HepG2 (cell line): ENCODE results near the gene EIF3L. TPM values are rescaled to one million over a fixed set of nuclear protein-coding genes. Genes with fewer than 3 reads are reported as not detected.

ENCODE experiments used
- AHDC1 ChIP-seq: sonication (generic); formaldehyde crosslinking; IDR thresholded peaks from 2 replicates; pipeline ENCODE4 v1.5.1; 2020; ENCODE audit warnings: mild to moderate bottlenecking, missing genetic modification reagents, borderline replicate concordance
- CHD4 ChIP-seq: fragments of 200-600 bp; sonication (generic); IDR thresholded peaks from 2 replicates; pipeline ENCODE4 v1.7.0; 2017; ENCODE audit warnings: mild to moderate bottlenecking, low read length, borderline replicate concordance
- FOXK1 ChIP-seq: sonication (generic); formaldehyde crosslinking; IDR thresholded peaks from 2 replicates; pipeline ENCODE4 v1.4.0; 2020; ENCODE audit warnings: low read depth, missing genetic modification reagents, borderline replicate concordance
- GPN1 ChIP-seq: sonication (generic); formaldehyde crosslinking; IDR thresholded peaks from 2 replicates; pipeline ENCODE4 v1.5.1; 2020; ENCODE audit warnings: missing genetic modification reagents, borderline replicate concordance
- HHEX ChIP-seq: IDR thresholded peaks from 2 replicates; pipeline ENCODE4 v1.6.1; 2016; ENCODE audit warnings: control low read depth
- HMG20A ChIP-seq: IDR thresholded peaks from 2 replicates; pipeline ENCODE4 v1.6.1; 2016; ENCODE audit warnings: borderline replicate concordance
- IKZF1 ChIP-seq: fragments of 450-650 bp; IDR thresholded peaks from 2 replicates; pipeline ENCODE4 v1.7.1; 2016
- IRF2 ChIP-seq: IDR thresholded peaks from 2 replicates; pipeline ENCODE4 v1.6.1; 2018; ENCODE audit warnings: missing genetic modification reagents, missing compliant biosample characterization
- JARID2 ChIP-seq: sonication (generic); formaldehyde crosslinking; IDR thresholded peaks from 2 replicates; pipeline ENCODE4 v1.8.1; 2023; ENCODE audit warnings: missing genetic modification reagents, inconsistent platforms; ENCODE audit not compliant: insufficient replicate concordance
- LBX2 ChIP-seq: sonication (generic); formaldehyde crosslinking; IDR thresholded peaks from 2 replicates; pipeline ENCODE4 v1.5.0; 2020; ENCODE audit warnings: missing genetic modification reagents, mild to moderate bottlenecking, borderline replicate concordance
- NCOA2 ChIP-seq: sonication (generic); formaldehyde crosslinking; IDR thresholded peaks from 2 replicates; pipeline ENCODE4 v1.8.0; 2022; ENCODE audit warnings: inconsistent platforms
- NFIC ChIP-seq: IDR thresholded peaks from 2 replicates; pipeline ENCODE4 v1.6.1; 2012; ENCODE audit warnings: mild to moderate bottlenecking, low read length, inconsistent platforms
- PCBP1 ChIP-seq: fragments of 200-400 bp; formaldehyde crosslinking; IDR thresholded peaks from 2 replicates; pipeline ENCODE4 v1.6.1; 2017; ENCODE audit warnings: mild to moderate bottlenecking, low read depth, low read length, borderline replicate concordance
- REL ChIP-seq: sonication (generic); formaldehyde crosslinking; conservative IDR thresholded peaks from 2 replicates; pipeline ENCODE4 v1.8.0; 2022; ENCODE audit warnings: mild to moderate bottlenecking, missing genetic modification reagents, moderate library complexity
- SOX13 ChIP-seq, 3 experiments: fragments of 450-650 bp in 1 of 3; sonication (generic) in 1 of 3; formaldehyde crosslinking in 1 of 3; IDR thresholded peaks in 2 of 3; conservative IDR thresholded peaks in 1 of 3; 2 replicates each; pipeline versions ENCODE4 v1.5.0 to v1.6.1; 2016 to 2020; ENCODE audit warnings: antibody characterized with exemption in 1 of 3, mild to moderate bottlenecking in 1 of 3, missing compliant biosample characterization in 1 of 3, missing genetic modification reagents in 1 of 3, moderate library complexity in 1 of 3
- SP2 ChIP-seq: sonication (generic); formaldehyde crosslinking; IDR thresholded peaks from 2 replicates; pipeline ENCODE4 v1.5.1; 2020; ENCODE audit warnings: mild to moderate bottlenecking, missing genetic modification reagents
- TMF1 ChIP-seq: sonication (generic); formaldehyde crosslinking; IDR thresholded peaks from 2 replicates; pipeline ENCODE4 v1.8.1; 2022; ENCODE audit warnings: low read depth, missing genetic modification reagents
- ZFY ChIP-seq: sonication (generic); formaldehyde crosslinking; IDR thresholded peaks from 2 replicates; pipeline ENCODE4 v1.4.0; 2020; ENCODE audit warnings: missing genetic modification reagents
- ZNF12 ChIP-seq: sonication (generic); formaldehyde crosslinking; IDR thresholded peaks from 2 replicates; pipeline ENCODE4 v1.5.0; 2020; ENCODE audit warnings: missing genetic modification reagents
- ZNF124 ChIP-seq: sonication (generic); formaldehyde crosslinking; IDR thresholded peaks from 2 replicates; pipeline ENCODE4 v1.4.0; 2020; ENCODE audit warnings: missing genetic modification reagents
- ZNF557 ChIP-seq: sonication (generic); formaldehyde crosslinking; IDR thresholded peaks from 2 replicates; pipeline ENCODE4 v1.4.0; 2020; ENCODE audit warnings: missing genetic modification reagents
- ZNF709 ChIP-seq: sonication (generic); formaldehyde crosslinking; IDR thresholded peaks from 2 replicates; pipeline ENCODE4 v1.5.0; 2020; ENCODE audit warnings: mild to moderate bottlenecking, missing genetic modification reagents
- ZSCAN22 ChIP-seq: sonication (generic); formaldehyde crosslinking; IDR thresholded peaks from 2 replicates; pipeline ENCODE4 v1.4.0; 2020; ENCODE audit warnings: mild to moderate bottlenecking, missing genetic modification reagents
- polyA plus RNA-seq, 8 experiments: library from polyadenylated mRNA; depleted of rRNA in 3 of 8; stranded (reverse) in 7 of 8; unstranded in 1 of 8; fragments of >200 nt; fragmentation: Illumina TruSeq in 4 of 8; extraction: Trizol in 4 of 8; gene quantifications; 2 replicates each; pipeline versions ENCODE4 v1.2.1 to v1.2.3, GENCODE V29; 2011 to 2016; ENCODE audit warnings: low read depth in 4 of 8, missing spikeins in 1 of 8, mixed read lengths in 1 of 8; ENCODE audit not compliant: insufficient read depth in 1 of 8
- total RNA-seq, 5 experiments: library from RNA; depleted of rRNA; stranded (reverse); fragments of >200 nt; fragmentation: Illumina TruSeq; extraction: Trizol; gene quantifications; 2 replicates each; pipeline ENCODE4 v1.2.3, GENCODE V29; 2016; ENCODE audit warnings: low read depth in 1 of 5

The EIF3L gene
- total and polyA plus RNA-seq, 2 of the 13 experiments (the other 11 are each of a cell fraction or from before 2014, with no cell fraction given) = 514 to 793 TPM

- no peak for TF ChIP-seq GPN1
- TF ChIP-seq ZNF557 (CRISPR knock-in tag) = no peak
- TF ChIP-seq AHDC1 (CRISPR knock-in tag) = no peak
- no peak for TF ChIP-seq JARID2 (CRISPR knock-in tag)
- no peak for TF ChIP-seq LBX2 (CRISPR knock-in tag)
- no peak for TF ChIP-seq ZNF12 (CRISPR knock-in tag)
- TF ChIP-seq ZNF124 = peak; percentile 67; the same call in 1 of the 2 replicates
- peak; percentile 74 for TF ChIP-seq SP2 (CRISPR knock-in tag)
- no peak for TF ChIP-seq HHEX
- peak; percentile 38; the same call in 1 of the 2 replicates for TF ChIP-seq FOXK1 (CRISPR knock-in tag)
- TF ChIP-seq NFIC = peak; percentile 70
- peak; percentile 50 for TF ChIP-seq NCOA2
- no peak for TF ChIP-seq CHD4
- no peak for TF ChIP-seq REL (CRISPR knock-in tag)
- TF ChIP-seq ZNF709 (CRISPR knock-in tag) = no peak
- TF ChIP-seq PCBP1 = 0 out of 2 replicates have a peak, but pooled peaks have one; percentile 34
- TF ChIP-seq IKZF1 = no peak
- TF ChIP-seq IRF2 (CRISPR knock-in tag) = no peak
- TF ChIP-seq TMF1 (CRISPR knock-in tag) = no peak
- TF ChIP-seq ZSCAN22 (CRISPR knock-in tag) = no peak
- TF ChIP-seq ZFY (CRISPR knock-in tag) = peak; percentile 75
- no peak; the same call in 1 of the 2 replicates for TF ChIP-seq HMG20A (CRISPR knock-in tag)
- 0 out of 2 replicates have a peak, but pooled peaks have one; percentile 25 for TF ChIP-seq SOX13 (IDR thresholded peaks at IDR 0.05)
- no peak for TF ChIP-seq SOX13 (CRISPR knock-in tag; conservative IDR thresholded peaks at IDR 0.05 in 1 of 2, IDR thresholded peaks at IDR 0.05 in 1 of 2)
Observed at GRCh38 chr22:37807410-37808293, 41.6 kb upstream of the EIF3L start, which contains the start of gene GCAT (continued).
